ENCODE results near the gene KBTBD12.
"Not testable (repeated sequence)": the region's sequence is repeated elsewhere in the genome, so short reads cannot be mapped to it uniquely, and the experiment has no call there.

Gene KBTBD12

DNA sequence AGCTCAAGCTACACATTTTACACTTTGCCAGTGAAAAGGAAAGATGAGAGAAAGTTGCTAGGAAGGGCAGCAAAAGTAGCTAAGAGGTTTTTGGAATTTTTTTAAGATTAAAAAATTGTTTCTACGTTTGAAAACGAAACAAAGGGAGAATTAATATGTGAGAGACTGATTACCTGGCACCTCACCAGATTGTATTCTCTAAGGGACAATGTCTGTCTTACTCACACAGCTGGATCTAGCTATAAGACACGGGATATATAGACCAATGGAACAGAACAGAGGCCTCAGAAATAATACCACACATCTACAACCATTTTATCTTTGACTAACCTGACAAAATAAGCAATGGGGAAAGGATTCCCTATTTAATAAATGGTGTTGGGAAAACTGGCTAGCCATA is 9.5 kb upstream of the KBTBD12 start:
- no peak for DNase-seq (ENCODE audit: low read depth)

DNA sequence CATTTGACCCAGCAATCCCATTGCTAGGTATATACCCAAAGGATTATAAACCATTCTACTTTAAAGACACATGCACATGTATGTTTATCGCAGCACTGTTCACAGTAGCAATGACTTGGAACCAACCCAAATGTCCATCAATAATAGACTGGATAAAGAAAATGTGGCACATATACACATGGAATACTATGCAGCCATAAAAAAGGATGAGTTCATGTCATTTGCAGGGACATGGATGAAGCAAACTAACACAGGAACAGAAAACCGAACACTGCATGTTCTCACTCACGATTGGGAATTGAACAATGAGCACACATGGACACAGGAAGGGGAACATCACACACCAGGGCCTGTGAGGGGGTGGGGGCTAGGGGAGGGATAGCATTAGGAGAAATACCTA is 8.4 kb upstream of the KBTBD12 start:
- DNase-seq (ENCODE audit: low read depth), result not testable (repeated sequence)

DNA sequence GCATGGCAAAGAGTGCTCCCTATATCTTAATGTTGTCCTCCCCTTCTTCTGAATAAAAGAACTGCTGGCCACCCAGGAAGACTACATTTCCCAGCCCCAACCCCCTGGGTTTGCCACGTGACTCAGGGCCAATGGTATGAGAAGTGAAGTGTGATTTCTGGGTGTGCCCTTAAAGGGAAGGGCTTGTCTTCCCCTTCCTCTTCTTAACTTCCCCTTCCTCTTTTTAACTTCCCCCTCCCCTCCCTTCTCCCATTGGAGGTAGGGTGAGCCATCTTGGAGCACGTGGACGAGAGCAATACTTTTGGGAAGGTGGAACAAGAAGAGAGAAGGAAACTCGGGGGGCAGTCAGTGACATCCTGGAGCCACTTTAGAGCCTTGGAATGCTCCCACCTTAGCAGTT is 6.8 kb upstream of the KBTBD12 start:
- no peak for DNase-seq (ENCODE audit: low read depth)

DNA sequence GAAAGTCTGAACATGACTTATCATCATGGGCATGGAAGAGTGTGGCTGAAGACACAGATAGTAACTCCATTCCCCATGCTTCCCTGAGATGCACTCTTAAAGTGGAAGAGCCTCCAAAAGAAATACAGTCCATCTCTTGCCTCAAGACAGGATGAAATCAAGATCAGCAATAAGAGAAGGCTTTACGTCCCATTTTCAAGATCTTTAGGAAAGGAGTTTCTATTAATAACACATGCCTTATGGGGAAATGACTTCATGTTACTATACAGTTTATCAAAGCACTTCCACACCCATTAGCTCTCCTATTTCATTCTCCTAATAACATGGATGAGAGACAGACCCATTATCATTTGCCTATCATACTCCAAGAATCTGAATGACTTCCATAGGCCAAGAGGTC is 6.1 kb upstream of the KBTBD12 start:
- DNase-seq (ENCODE audit: low read depth), result no peak

DNA sequence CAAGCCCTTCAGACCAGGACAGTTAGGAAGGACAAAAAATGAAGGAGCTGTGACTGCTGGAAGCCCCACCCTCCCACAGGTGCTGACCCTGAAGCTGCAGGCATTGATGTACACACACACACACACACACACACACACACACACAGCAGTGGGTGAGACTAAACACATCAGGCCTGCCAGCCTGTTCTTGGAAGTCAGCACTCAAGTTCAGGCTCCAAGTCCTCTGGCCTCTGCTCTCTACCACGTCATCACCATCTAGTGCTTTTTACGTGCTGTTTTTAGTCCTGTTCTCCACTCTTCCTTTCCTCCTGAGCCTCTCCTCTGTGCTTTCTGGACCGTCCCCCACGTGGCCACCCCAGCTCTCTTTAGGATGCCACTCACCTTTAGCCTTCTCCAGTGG is 5.4 kb upstream of the KBTBD12 start:
- DNase-seq (ENCODE audit: low read depth), result no peak

DNA sequence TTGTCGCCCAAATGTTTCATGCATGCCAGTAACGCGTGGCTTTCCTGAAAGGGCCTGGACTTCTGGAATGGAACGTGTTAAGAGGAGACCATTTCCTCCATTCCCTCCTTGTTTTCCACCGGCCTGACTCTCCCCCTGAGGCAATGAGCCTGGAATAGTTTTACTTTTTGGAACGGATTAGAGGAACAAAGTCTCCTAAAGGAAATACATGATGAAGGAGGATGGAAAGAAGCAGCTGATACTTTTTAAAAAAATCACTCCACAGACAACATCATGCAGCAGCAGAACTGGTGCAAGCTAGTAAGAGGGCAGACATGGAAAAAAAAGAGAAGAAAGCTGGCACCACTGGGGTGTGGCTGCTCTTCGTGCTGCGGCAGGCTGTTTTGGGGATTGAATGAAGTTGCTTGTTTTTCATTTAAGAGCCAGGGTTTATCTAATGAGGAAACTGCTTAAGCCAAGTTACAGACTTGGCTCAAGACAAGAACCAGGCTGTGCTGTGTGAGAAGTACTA is 3.6 kb upstream of the KBTBD12 start:
- no peak for DNase-seq (ENCODE audit: low read depth)

DNA sequence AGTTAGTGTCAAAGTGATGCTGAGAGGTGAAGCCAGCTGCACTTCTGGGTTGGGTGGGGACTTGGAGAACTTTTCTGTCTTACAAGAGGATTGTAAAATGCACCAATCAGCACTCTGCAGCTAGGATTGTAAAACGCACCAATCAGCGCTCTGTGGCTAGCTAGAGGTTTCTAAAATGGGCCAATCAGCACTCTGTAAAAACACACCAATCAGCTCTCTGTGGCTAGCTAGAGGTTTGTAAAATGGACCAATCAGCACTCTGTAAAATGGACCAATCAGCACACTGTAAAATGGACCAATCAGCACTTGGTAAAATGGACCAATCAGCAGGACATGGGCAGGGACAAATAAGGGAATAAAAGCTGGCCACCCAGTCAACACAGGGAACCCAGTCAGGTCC is 1.2 kb upstream of the KBTBD12 start:
- DNase-seq (ENCODE audit: low read depth), result not testable (repeated sequence)

DNA sequence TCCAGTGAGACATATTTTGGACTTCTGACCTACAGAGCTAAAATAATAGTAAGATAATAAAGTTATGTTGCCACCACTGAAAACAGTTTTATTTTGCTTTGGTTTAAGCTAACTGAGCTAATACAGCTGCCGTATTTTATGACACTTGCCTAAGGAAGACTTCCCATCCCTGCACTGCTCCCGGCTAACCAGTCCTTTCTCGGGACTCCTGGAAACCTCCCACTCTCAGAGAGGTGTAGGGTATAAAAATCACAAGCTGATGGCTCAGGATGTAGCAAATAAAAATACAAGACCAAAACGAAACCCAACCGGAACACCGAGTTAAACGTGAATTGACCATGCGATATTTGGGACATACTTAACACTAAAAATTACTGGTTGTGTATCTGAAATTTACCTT is 448 bp upstream of the KBTBD12 start:
- DNase-seq (ENCODE audit: low read depth), result no peak

DNA sequence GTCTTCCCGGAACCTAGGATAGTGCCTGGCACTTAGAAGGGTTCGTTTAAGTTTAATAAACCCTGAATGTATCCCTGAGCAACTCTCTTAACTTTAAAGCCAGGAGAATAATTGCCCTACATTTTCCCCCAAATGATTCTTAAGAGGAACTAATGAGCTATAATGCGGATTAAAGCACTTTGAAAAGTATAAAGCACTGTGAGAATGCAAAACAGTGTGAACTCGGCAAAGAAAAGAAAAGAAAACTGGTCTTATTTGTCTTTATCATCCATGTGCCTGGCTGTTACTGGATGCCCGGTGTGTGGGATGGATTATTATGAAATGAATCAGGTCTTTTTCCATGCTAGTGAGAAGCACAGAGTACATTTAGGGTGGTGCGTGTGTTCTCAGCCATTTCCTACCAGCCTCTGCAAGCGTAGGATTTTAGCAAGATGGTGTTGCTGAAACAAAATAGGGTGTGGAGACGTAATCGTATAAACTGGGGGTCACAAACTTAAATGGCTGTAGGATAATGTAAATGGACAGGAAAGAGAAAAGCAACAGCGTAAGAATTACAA is 983 bp downstream of the KBTBD12 start:
- no peak for DNase-seq (ENCODE audit: low read depth)

DNA sequence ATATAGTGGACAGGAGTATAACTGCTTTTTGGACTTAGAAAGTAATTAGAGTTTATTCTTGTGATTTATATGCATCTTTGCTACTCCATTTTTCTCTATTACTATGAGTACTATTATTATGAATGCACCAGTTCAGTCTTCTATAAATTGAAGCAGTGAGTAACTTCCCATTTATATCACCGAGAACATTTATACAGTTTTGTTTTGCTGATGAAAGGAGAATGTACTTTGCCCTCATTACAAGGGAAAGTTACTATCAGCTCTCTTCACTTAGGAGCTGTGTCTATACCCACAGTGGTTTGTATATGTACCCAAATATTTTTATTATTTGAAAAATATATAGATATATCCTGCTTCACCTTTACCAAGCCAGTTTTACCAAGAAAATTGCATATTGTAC is 5.7 kb downstream of the KBTBD12 start:
- DNase-seq (ENCODE audit: low read depth), result no peak

DNA sequence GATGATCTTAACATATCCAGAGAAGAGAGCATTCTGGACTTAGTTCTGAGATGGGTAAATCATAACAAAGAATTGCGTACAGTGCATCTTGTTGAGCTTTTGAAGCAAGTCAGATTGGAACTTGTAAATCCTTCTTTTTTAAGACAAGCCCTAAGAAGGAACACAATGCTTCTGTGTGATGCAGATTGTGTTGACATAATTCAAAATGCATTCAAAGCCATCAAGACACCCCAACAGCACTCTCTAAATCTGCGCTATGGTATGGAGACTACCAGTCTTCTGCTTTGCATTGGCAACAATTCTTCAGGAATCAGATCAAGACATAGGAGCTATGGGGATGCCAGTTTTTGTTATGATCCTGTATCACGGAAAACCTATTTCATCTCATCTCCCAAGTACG is 8.6 kb downstream of the KBTBD12 start:
- DNase-seq (ENCODE audit: low read depth), result no peak

DNA sequence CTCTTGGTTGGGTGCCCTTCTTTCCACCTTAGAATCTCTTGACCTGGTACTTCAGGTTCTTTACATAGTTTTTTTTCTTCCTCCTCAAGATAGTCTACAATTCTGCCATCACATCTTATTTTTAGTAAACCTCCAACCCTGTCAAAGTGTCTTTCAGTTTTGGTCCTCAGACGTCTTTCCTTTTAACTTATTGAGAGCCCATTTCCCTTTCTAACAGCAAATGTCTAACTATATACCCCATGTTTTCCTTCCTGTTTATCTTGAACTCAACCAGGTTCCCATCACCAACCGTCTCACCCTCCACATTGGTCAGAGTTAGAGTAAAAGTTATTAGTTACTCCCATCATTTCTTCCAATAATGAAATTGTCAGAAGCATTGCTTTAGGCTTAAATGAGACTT is 10.4 kb downstream of the KBTBD12 start:
- DNase-seq (ENCODE audit: low read depth), result no peak

DNA sequence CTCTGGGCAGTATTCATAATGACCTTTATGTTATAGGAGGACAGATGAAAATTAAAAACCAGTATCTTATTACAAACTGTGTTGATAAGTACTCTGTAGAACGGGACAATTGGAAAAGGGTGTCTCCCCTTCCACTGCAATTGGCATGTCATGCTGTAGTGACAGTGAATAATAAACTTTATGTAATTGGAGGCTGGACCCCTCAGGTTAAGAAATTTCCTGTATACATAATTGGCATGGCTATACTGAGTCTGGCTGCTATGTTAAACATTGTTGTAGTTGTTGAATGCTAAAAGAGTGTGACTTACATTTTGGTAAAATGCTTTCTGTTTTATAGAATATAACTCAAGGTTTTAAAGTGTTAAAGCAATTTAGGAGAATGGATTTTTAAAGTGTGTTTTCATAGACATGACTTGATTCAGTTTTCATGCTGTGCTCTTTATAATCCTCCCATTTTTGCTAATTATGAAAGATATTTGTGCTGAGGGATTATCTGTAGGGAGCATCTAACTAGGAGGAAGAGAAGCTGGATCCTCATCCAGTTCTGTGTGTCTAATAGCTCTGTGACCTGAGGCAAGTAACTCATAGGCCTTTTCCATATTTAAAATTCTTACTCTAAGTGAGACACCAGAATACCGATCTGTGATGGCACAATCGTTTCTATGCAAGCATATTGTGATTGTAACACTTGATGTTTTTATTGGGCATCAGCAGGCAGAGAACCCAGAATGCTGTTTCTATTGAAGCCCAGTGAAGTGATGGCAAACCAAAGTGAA is 13.0 kb downstream of the KBTBD12 start:
- no peak for DNase-seq (ENCODE audit: low read depth)

DNA sequence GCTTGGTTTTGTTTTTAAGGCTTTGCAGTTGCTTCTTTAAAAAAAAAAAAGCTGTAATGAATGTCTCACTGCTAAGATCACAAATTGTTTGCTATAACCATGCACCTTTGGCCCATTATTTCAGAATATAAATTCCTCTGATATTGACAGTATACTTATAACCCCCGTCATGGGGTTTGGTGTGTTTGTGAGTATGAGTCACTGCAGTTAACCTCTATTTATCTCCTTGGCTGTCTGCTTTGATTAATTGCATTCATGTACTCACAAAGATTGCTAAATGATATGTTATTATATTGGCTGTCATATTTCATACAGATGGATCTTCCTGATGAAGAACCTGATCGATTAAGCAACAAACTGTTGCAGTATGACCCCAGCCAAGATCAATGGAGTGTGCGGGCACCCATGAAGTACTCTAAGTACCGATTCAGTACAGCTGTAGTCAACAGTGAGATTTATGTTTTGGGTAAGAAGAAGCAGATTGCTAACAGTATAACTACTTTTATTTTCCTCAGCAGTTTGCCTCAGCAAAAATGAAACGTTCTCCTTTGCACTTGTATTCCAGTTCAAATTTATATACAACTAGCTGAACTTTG is 14.9 kb downstream of the KBTBD12 start:
- DNase-seq (ENCODE audit: low read depth), result no peak

DNA sequence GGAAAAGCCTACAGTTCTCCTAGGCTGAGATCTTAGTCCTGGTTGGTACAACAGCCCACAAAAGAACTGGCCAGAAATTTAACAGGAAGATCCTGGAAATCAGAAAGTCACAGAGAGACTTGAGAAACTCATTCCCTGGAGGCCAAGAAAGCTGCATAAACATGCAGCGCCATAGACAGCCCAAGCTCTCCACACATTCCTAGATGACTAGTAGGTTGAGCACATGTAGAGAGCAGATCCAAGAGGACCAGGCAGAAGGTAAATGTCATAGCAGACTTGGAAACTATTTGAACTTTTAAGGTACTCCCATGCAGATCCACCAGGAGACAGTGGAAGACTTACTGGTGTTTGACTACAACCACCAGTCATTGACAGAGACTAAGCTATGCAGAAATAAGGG is 18.4 kb downstream of the KBTBD12 start:
- DNase-seq (ENCODE audit: low read depth), result no peak

DNA sequence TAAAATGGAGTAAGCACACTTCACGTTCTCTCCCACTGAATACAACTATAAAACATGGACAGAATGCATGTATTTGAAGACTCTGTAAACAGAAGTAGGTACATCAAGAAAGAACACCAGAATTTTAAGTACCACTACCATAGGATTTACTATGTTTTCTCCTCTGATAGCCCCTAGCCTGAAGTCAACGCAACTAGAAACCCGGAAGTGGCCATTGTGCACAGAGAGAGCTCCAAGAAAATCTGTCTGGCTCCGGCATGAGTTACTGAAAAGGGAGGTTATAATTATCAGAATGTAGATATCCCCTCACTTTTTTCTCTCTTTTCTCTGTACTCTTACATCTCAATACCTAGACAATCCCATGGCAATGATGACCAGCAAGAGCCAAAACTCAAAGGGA is 23.8 kb downstream of the KBTBD12 start:
- DNase-seq (ENCODE audit: low read depth), result no peak

DNA sequence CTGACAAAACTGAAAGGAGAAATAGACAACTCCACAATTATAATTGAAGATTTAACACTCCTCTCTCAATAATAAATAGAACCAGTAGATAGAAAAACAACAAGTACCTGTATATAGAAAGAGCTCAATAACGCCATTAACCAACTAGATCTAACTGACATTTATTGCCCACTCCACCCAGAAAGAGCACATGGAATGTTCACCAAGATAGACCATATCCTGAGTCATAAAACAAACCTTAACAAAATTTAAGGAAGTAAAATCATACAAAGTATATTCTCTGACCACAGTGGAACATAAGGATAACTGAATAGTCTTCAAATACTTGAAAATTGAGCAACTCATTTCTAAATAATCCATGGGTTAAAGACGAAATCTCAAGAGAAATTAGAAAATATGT is 25.1 kb downstream of the KBTBD12 start:
- no peak for DNase-seq (ENCODE audit: low read depth)

DNA sequence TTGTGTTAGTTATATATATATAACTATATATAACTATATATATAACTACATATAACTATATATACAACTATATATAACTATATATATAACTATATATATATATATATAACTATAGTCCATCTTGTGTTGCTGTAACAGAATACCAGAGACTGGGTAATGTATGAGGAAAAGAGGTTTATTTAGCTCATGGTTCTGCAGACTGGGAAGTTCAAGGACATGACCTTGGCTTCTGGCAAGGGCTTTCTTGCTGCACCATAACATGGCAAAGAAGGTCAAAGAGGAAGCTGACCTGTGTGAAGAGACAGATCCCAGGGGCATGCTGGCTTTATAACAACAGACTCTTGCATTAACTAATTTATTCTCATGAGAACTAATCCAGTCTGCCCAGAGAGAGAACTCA is 27.6 kb downstream of the KBTBD12 start:
- no peak for DNase-seq (ENCODE audit: low read depth)

DNA sequence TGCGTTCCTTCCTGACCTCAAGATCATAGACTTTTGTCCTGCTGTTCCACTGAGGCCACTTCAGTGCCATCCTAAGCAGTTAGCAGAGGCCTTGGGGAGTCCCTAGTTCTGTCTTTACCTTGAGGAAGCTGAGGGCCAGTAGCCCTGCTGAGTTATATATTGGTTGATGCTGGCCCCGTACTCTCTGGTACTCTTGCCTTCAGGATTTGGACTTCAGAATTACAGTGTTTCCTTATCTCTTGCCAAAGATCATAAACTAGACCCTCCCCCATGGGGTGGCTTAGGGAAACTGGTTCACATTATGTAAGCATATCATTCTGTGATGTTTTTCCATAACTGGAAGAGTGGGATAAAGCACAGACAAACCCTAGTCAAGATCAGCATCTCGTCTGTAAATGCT is 33.2 kb downstream of the KBTBD12 start:
- DNase-seq (ENCODE audit: low read depth), result no peak

DNA sequence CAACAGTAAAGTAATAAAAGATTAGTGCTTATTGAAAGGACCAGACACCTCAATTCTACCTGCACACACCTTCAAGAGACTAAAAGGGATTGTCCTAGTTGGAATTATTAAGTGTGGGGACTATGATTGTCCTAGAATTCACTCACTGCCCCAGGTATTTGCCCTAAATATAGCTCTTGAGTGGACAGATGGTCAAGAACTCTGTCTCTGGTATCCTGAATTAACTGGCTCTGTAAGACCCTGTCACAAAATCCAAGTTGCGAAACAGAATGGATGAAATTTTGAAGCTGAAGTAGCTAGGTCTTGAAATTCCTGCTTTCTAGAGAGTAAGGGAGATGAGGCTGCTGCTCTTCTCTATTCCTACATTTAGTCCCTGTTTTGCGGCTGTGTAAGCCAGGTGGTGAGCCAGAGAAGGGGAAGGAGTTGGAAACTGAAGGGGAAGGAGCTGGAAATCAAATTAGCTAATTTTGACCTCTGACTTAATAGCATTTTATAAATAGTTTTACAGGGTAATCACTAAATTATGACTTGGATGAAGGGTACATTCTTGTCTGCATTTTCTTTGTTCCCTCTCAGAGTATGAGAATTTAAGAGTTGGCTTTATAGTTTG is 34.5 kb downstream of the KBTBD12 start:
- no peak for DNase-seq (ENCODE audit: low read depth)

DNA sequence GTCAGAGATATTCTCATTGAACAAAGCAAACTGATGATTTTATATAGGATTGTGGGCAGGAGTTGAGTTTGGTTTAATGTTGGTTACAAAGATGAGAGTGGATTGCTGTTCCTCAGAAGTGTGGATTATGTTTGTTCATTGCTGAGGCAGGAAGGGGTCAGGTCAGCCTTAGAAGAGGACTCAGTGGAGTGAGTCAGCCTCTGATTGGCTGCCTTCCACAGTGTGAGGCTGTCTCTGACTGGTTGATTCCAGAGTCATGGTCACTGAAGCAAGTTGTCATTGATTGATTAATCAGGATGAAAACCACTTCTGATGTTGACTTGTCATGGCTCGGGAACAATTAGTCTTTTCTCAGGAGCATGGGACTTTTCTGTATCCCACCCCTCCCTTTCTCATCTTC is 36.2 kb downstream of the KBTBD12 start:
- no peak for DNase-seq (ENCODE audit: low read depth)

DNA sequence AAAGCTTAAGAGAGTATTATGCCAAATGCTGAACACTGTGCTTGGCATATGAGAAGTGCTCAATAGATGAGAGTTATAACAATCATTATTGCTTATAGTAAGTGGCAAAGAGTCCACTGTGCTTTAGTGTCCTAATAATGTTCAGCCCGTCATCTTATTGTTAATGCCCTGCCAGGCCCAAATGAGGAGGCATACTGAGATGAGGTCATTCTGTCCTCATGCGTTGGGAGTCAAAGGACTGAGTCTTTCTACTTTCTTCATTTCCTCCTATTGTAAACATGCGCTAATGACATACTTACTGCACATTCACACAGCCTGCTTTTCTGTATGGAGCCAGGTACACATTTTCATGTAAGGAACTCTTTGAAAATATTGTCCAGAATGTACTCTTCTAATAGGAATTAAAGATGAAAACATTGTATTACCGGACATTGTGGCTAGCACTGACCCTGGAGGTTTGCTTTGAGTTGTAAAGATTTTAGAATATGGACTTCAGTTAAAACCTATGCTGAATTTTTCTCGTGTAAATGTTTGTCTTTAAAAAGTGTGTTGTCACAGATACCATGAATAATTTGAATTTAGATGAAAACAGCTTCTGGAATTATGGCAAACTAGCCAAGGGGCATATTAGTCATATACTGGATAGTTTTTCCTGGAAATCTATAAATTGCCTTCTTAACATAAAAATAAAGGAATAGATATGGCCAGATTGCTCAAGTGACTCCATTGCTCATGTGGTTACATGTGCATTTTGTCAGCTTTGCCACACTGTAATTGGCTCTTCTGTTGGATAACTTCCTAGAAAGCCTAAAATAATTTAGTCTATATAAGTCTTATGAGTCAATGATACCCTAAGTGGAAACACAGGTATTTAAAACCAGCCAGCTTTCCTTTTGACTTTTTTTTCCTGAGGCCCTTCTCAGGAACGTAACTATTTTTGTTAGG is 38.3 kb downstream of the KBTBD12 start:
- DNase-seq (ENCODE audit: low read depth), result no peak
